HEK293 (cell line): ENCODE results near the gene MON2.

Experiments
- CTCF ChIP-seq: fragments of 450-650 bp; formaldehyde crosslinking; IDR thresholded peaks from 2 replicates; pipeline ENCODE4 v1.5.1; 2016; ENCODE audit warnings: missing biosample characterization, missing genetic modification characterization
- KLF8 ChIP-seq: fragments of 450-650 bp; formaldehyde crosslinking; IDR thresholded peaks from 2 replicates; pipeline ENCODE4 v1.5.1; 2016; ENCODE audit warnings: missing biosample characterization, missing genetic modification characterization
- PATZ1 ChIP-seq: fragments of 450-650 bp; formaldehyde crosslinking; IDR thresholded peaks from 2 replicates; pipeline ENCODE4 v1.5.1; 2016; ENCODE audit warnings: missing biosample characterization, missing genetic modification characterization
- PRDM1 ChIP-seq: fragments of 450-650 bp; formaldehyde crosslinking; IDR thresholded peaks from 2 replicates; pipeline ENCODE4; 2016; ENCODE audit warnings: missing biosample characterization, missing genetic modification characterization
- YY1 ChIP-seq: fragments of 450-650 bp; formaldehyde crosslinking; IDR thresholded peaks from 2 replicates; pipeline ENCODE4 v1.5.1; 2018; ENCODE audit warnings: missing biosample characterization, missing genetic modification characterization
- ZBTB10 ChIP-seq: fragments of 450-650 bp; formaldehyde crosslinking; IDR thresholded peaks from 2 replicates; pipeline ENCODE4 v1.5.1; 2016; ENCODE audit warnings: missing biosample characterization, missing genetic modification characterization
- ZBTB26 ChIP-seq: fragments of 450-650 bp; formaldehyde crosslinking; optimal IDR thresholded peaks from 2 replicates; pipeline ENCODE3; 2016; ENCODE audit warnings: missing biosample characterization, mild to moderate bottlenecking, missing genetic modification characterization
- ZNF398 ChIP-seq: fragments of 450-650 bp; formaldehyde crosslinking; IDR thresholded peaks from 2 replicates; pipeline ENCODE4 v1.5.1; 2017; ENCODE audit warnings: missing biosample characterization, missing genetic modification characterization
- ZNF585B ChIP-seq: fragments of 450-650 bp; formaldehyde crosslinking; IDR thresholded peaks from 2 replicates; pipeline ENCODE4 v1.5.1; 2016; ENCODE audit warnings: missing biosample characterization, missing genetic modification characterization
- ZNF629 ChIP-seq: fragments of 450-650 bp; formaldehyde crosslinking; IDR thresholded peaks from 2 replicates; pipeline ENCODE4 v1.5.1; 2017; ENCODE audit warnings: missing biosample characterization, missing genetic modification characterization
- ZNF768 ChIP-seq: fragments of 450-650 bp; formaldehyde crosslinking; IDR thresholded peaks from 2 replicates; pipeline ENCODE4 v1.5.1; 2018; ENCODE audit warnings: missing biosample characterization, mild to moderate bottlenecking, missing genetic modification characterization
- ZSCAN30 ChIP-seq: fragments of 450-650 bp; IDR thresholded peaks from 2 replicates; pipeline ENCODE4 v1.5.1; 2018; ENCODE audit warnings: missing biosample characterization, mild to moderate bottlenecking, missing genetic modification characterization, moderate library complexity

GRCh38 chr12:62603061-62603810 is 136.6 kb downstream of the MON2 start:
- no peak; the same call in 1 of the 2 replicates for TF ChIP-seq YY1 (tag by site-specific recombination)
- TF ChIP-seq ZNF768 (tag by site-specific recombination) = no peak
- TF ChIP-seq CTCF (tag by site-specific recombination) = peak; percentile 91
- peak; percentile 54 for TF ChIP-seq PATZ1
- TF ChIP-seq ZNF398 (tag by site-specific recombination) = no peak
- TF ChIP-seq ZSCAN30 (tag by site-specific recombination) = peak; percentile 27; the same call in 1 of the 2 replicates
- peak; percentile 98 for TF ChIP-seq ZBTB26 (tag by site-specific recombination)
- TF ChIP-seq KLF8 (tag by site-specific recombination) = peak; percentile 71; the same call in 1 of the 2 replicates
- no peak for TF ChIP-seq ZNF629
- TF ChIP-seq PRDM1 (tag by site-specific recombination) = no peak
- TF ChIP-seq ZNF585B = no peak
- peak; percentile 67; the same call in 1 of the 2 replicates for TF ChIP-seq ZBTB10 (tag by site-specific recombination)
